Psoas muscle (tissue), 8 donors: Measurements from ENCODE around the gene PACRG. TPM values are rescaled to one million over a fixed set of nuclear protein-coding genes. Genes with fewer than 3 reads are reported as not detected.

ENCODE experiments used
- ATAC-seq, 4 donors: fragments of 200-7000 bp; cut with Tn5 transposase; one replicate each; pipeline ENCODE4 v1.9.1; 2020; ENCODE audit warnings: moderate library complexity in 3 of 4, mild to moderate bottlenecking in 2 of 4
- DNase-seq, 2 donors: peaks; one replicate each; pipeline ENCODE4 v3.0.0-alpha.2; 2020
- H3K27ac ChIP-seq: fragments of 200-600 bp; one replicate; pipeline ENCODE4 v1.8.0; 2022
- H3K27me3 ChIP-seq, 3 donors: fragments of 200-600 bp in 1 of 3; one replicate each; pipeline versions ENCODE4 v1.6.1 to v1.8.0; 2013 to 2022; ENCODE audit warnings: low read length in 2 of 3, mild to moderate bottlenecking in 2 of 3, moderate library complexity in 1 of 3; ENCODE audit not compliant: insufficient read depth in 3 of 3
- H3K36me3 ChIP-seq, 2 donors: fragments of 200-600 bp in 1 of 2; one replicate each; pipeline versions ENCODE4 v1.6.1 to v1.8.0; 2013 to 2022; ENCODE audit warnings: low read depth in 1 of 2, mild to moderate bottlenecking in 1 of 2, moderate library complexity in 1 of 2; ENCODE audit not compliant: insufficient read depth in 1 of 2
- H3K4me1 ChIP-seq: fragments of 200-600 bp; one replicate; pipeline ENCODE4 v1.8.0; 2022
- H3K4me3 ChIP-seq: fragments of 200-600 bp; one replicate; pipeline ENCODE4 v1.8.0; 2022; ENCODE audit warnings: mild to moderate bottlenecking
- H3K9me3 ChIP-seq: fragments of 200-600 bp; one replicate; pipeline ENCODE4 v1.8.0; 2022
- whole genome bisulfite sequencing, 3 donors: extraction: QIAGEN DNeasy Blood & Tissue Kit; methylation state at CpG; one replicate each; pipeline versions ENCODE4 v1.1.6 to v1.1.7; 2013; 5-methylcytosine and 5-hydroxymethylcytosine counted together
- intact Hi-C, 2 donors: fragments of 100-400 bp; cut with DNase I; formaldehyde crosslinking; loops; one replicate each; pipeline versions ENCODE4 v1.11.0 to v1.14.2; 2022
- polyA plus RNA-seq, 3 donors: library from polyadenylated mRNA; stranded (reverse); fragments of 200-250 nt; gene quantifications; one replicate each; pipeline ENCODE4 v1.2.3, GENCODE V29; 2013
- total RNA-seq, 4 donors: library from RNA; stranded (reverse); fragmentation: NEBNext Ultra II Directional in 2 of 4; extraction: Animal tissue kit (Norgen Biotek cat#: 25700) in 2 of 4; gene quantifications; one replicate each; pipeline versions ENCODE4 v1.2.1 to v1.2.4, GENCODE V29; 2021 to 2023
- TF ChIP-seq, protein P1 (sequence below): fragments of 200-600 bp; IDR thresholded peaks from one replicate; pipeline ENCODE4 v1.8.0; 2022; ENCODE audit warnings: antibody characterized with exemption
- donor health status: healthy with polysubstance abuse.
- donor health status: DM: no; HTN: no; CAD: no; lungs with moderate emphysema.
- donor health status: Bipolar disorder and iron deficiency.
- donor health status: healthy.
- donor health status: DM: yes; HTN: yes; CAD: no.
- donor health status: DM: no; HTN: no; CAD: no.
- donor health status: DM: no; HTN: no; CAD: no.
- donor health status: DM: yes; HTN: yes; CAD: no.

The PACRG gene
- total and polyA plus RNA-seq, 7 donors = 0.17 to 3.1 (median 1.8) TPM

DNA sequence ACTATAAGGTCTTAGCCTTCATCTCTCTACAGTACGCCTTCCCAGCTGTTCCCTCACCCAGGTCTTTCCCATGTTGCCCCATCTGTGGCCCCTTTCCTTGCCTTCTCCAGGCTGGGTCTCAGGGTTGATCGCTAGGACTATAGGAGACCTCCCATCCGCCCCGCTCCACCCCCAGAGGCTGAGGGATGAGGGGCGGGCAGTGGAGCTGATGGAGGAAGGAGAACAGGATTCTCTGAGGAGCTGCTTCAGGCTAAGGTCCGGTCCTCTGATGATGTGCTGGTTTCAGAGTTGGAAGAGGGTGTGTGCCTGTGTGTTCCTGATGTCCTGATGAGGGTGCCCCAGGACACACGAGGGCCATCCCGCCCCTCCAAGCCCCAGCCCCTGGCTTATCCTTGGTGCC, 531.9 kb downstream of the PACRG start:
- DNase-seq (no peak), ATAC-seq (no peak)
- WGBS, 3 donors = 68 to 90% (median 73%) methylated on average over 6 to 8 of the region's 8 CpGs
- Histone ChIP-seq H3K36me3 (no peaks in the 10 kb centered on the region), H3K27ac (no peak overlapping the region), H3K9me3 (no peaks in the 10 kb centered on the region), H3K27me3 (no peaks in the 10 kb centered on the region), H3K4me3 (no peak overlapping the region), H3K4me1 (peaks cover 5% of the 10 kb centered on the region)
- TF ChIP-seq, protein P1, sequence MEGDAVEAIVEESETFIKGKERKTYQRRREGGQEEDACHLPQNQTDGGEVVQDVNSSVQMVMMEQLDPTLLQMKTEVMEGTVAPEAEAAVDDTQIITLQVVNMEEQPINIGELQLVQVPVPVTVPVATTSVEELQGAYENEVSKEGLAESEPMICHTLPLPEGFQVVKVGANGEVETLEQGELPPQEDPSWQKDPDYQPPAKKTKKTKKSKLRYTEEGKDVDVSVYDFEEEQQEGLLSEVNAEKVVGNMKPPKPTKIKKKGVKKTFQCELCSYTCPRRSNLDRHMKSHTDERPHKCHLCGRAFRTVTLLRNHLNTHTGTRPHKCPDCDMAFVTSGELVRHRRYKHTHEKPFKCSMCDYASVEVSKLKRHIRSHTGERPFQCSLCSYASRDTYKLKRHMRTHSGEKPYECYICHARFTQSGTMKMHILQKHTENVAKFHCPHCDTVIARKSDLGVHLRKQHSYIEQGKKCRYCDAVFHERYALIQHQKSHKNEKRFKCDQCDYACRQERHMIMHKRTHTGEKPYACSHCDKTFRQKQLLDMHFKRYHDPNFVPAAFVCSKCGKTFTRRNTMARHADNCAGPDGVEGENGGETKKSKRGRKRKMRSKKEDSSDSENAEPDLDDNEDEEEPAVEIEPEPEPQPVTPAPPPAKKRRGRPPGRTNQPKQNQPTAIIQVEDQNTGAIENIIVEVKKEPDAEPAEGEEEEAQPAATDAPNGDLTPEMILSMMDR = no peak
- intact Hi-C loops = no loop called here

DNA sequence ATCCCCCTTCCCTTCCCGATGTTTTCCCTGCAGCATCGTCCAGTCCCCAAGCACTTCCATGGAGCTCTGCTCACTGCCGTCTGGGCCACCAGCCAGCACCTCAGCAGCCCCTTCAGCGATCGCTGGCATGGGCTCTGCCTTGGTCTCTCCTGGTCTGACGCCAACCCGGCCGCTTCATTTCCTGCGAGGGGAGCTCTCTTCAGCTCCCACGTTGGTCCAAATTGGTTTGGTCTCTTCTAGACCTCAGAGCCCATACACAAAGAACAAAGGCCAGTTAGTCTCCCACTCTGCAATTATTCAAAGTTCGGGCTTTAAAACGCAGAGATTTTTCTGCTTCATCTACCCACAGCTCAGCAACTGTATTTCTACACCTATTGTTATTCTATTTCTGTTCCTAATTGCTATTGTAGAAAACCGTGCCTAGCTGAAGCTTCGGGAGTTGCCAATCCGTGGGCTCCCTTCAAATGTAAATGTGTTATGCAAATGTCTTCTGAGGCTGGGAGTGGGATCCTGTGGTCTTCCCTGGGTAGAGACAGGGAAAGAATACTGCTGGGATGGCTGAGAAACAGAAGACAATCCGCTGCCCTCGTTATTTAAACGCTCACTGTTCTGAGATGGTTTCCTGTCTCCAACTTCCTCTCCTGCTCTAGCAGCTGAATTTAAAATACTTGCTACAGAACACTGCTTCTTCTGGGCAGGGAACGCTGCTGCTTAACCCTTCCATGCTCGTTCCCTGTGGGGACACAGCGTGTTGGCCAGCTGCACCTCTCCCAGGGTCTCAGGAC, 532.5 kb downstream of the PACRG start:
- Histone ChIP-seq H3K27ac (no peak overlapping the region), H3K9me3 (no peaks in the 10 kb centered on the region), H3K4me1 (peaks cover 5% of the 10 kb centered on the region), H3K27me3 (no peaks in the 10 kb centered on the region), H3K36me3 (no peaks in the 10 kb centered on the region), H3K4me3 (peak overlapping the region; percentile 49)
- intact Hi-C loops = no loop called here
- WGBS, 3 donors = 4 to 25% (median 5%) methylated on average over 21 of the region's 21 CpGs
- DNase-seq (peak; percentile 32 to 62), ATAC-seq (peak in 3 of 4 donors; percentile 9 to 46 (median 34))
- TF ChIP-seq, protein P1 = no peak

DNA sequence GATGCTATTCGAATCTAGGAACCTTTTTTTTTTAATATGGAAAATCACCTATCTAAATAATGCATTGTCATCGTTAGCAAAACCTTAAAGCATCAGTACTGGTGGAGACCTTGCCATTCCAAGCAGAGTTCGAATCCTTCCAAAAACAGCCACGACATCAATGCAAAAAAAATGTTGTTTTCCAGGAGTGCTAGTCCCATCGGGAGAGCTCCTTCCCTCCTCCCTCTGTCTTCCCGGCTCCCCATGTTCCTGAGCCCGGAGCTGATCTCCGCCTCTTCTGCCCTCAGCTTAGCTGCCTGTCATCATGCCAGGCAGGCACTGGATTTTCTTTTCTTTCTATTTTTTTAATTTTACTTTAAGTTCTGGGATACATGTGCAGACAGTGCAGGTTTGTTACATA, 533.1 kb downstream of the PACRG start:
- Histone ChIP-seq H3K4me1 (peaks cover 5% of the 10 kb centered on the region), H3K27ac (no peak overlapping the region), H3K4me3 (peak overlapping the region; percentile 49), H3K36me3 (no peaks in the 10 kb centered on the region), H3K9me3 (no peaks in the 10 kb centered on the region), H3K27me3 (no peaks in the 10 kb centered on the region)
- DNase-seq = no peak
- ATAC-seq = no peak
- TF ChIP-seq, protein P1 = no peak
- 11 to 48% (median 12%) methylated on average over 8 of the region's 8 CpGs for WGBS, 3 donors
- intact Hi-C loops = no loop called here

DNA sequence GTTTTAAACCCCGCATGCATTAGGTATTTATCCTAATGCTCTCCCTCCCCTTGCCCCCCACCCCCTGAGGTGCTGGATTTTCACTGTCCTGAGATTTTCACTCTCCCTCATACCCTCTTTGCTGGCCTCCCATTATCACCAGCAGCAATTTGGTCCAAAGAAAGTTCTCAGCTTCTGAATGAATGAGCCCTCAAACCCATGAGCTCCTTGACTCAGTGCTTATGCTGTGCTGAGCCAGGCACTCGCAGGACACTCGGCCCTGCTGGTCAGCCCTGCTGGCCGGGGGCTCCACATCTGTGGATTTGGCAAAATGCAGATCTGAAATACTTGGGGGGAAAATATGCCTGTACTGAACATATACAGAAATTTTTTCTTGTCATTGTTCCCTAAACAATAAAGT, 533.6 kb downstream of the PACRG start:
- ATAC-seq (no peak), DNase-seq (no peak)
- no peak overlapping the region for H3K27ac ChIP-seq
- no peaks in the 10 kb centered on the region for H3K9me3 ChIP-seq
- peaks cover 5% of the 10 kb centered on the region for H3K4me1 ChIP-seq
- no peaks in the 10 kb centered on the region for H3K36me3 ChIP-seq
- whole genome bisulfite sequencing, 3 donors = 80 to 91% (median 87%) methylated on average over 4 of the region's 4 CpGs
- H3K4me3 ChIP-seq = no peak overlapping the region
- no peaks in the 10 kb centered on the region for H3K27me3 ChIP-seq
- TF ChIP-seq, protein P1 = no peak
- intact Hi-C loops = no loop called here

DNA sequence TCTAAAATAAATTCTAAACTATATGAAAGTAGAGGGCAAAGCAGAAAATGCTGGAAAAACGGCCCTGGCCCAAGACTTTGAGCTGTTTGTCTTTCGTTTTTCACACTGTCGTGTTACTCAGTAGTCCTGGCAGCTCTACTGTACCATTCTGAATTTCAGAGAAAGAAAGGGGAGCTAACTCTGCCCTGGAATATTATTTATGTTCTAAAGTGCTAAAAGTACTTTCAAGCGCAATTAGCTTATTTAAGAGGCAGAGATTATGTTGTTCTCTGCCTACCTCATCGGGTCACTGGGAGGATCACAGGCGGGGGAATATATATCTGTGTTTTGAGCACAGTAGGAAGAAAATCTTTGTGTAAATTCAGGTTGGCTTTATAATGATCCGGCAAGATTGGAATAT, 534.3 kb downstream of the PACRG start:
- Histone ChIP-seq H3K27ac (no peak overlapping the region), H3K9me3 (no peaks in the 10 kb centered on the region), H3K4me3 (no peak overlapping the region), H3K4me1 (peaks cover 5% of the 10 kb centered on the region), H3K27me3 (no peaks in the 10 kb centered on the region), H3K36me3 (no peaks in the 10 kb centered on the region)
- WGBS, 3 donors = 68 to 89% (median 69%) methylated on average over 7 of the region's 7 CpGs
- intact Hi-C loops = no loop called here
- DNase-seq = no peak
- TF ChIP-seq, protein P1 = no peak
- no peak for ATAC-seq
